GM18520 (cell line): ENCODE data around the gene TRAF3.
"Not testable (repeated sequence)": the region's sequence is repeated elsewhere in the genome, so short reads cannot be mapped to it uniquely, and the experiment has no call there.

Experiments
- ATAC-seq: cut with Tn5 transposase; IDR thresholded peaks from one replicate; pipeline ENCODE4 v1.9.1; 2021; ENCODE audit not compliant: unreplicated experiment

Gene TRAF3

DNA sequence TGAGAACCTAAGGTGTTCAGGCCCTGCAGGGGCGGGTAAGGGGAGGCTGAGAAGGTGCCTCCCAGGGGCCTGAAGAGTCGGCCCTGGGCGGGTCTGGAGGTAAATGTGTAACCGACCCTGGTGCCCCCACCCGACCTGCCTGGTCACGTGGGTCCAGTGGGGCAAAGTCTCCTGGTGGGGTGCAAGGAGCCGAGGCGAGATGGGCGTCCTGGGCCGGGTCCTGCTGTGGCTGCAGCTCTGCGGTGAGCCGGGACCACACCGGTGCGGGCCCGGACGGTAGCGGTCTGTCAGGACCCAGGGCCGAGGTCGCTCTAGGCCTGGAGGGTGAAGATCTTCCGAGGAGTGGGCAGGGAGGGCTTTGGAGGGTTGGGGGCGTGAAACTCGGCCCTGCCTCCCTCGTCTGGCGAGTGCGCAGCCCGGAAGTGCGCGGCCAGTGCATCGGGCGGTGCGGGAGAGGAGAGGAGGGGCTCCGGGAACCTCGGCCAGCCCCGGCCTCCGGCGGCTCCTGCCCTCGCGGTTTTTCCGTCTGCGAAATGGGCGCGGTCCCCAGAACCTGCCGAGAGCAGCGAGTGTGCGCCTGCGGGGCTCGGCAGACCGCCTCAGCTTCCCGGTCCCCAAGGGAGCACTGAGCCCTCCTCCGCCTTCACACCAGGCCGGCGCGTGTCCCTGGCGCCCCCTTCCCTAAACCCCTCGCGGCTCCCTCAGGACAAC, 145.4 kb downstream of the TRAF3 start, which contains the start of gene AMN:
TSS of gene AMN (plus strand) at position 174 of the 711 bp plus-strand sequence. CDS start at position 200, 26 bp downstream.
- no peak for ATAC-seq

DNA sequence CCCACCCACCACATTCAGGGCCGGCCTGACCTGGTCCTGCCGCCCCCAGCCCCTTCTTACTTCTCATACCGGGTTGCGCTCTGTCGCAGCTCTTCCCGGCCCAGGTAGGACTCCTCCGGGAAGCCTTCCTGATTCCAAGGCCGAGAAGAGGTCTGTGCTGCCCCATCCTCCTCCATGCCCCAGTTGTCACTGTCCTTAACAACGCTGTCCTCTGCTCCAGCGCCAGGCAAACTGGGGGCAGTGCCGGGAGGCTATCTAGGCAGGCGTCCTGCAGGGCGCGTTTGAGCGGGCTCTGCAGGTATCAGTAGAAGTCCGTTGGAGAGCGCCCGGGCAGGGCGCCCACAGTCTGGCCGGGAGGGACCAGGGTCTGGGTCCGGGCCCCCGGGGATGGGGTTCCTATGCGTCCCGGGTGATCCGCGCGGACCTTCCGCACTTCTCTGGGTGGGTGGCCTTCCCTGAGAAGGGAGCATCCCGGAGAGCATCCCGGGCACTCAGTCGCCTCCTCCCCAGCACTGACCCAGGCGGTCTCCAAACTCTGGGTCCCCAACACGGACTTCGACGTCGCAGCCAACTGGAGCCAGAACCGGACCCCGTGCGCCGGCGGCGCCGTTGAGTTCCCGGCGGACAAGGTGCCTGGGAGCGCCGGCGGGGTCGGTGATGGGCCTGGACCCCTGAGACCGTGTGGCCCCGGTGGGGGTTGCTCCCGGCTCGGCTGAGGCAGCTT, 146.1 kb downstream of the TRAF3 start:
- ATAC-seq, result no peak

DNA sequence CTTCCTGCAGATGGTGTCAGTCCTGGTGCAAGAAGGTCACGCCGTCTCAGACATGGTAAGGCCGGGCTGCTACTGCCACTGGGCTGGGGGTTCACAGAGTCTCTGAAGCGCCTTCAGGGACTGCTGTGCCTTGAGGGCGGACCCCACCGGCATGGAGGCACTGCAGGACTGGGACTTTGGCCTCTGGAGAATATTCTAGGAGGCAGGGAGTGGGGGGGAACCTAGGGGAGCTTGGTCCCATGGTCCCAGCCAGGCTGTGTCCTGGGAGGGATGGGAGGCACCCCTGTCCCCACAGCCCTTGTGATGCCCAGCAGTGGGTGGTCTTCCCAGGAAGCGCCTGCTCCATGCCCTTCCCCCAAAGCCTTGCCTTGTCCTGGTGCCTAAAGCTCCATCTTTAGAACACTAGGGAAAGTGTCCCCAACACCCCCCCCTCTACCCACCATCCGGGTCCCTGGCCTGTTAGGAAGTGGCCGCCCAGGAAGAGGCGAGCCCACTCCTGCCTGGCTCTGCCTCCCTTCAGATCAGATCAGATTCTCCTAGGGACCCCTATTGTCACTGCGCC, 146.8 kb downstream of the TRAF3 start:
- ATAC-seq, result no peak

DNA sequence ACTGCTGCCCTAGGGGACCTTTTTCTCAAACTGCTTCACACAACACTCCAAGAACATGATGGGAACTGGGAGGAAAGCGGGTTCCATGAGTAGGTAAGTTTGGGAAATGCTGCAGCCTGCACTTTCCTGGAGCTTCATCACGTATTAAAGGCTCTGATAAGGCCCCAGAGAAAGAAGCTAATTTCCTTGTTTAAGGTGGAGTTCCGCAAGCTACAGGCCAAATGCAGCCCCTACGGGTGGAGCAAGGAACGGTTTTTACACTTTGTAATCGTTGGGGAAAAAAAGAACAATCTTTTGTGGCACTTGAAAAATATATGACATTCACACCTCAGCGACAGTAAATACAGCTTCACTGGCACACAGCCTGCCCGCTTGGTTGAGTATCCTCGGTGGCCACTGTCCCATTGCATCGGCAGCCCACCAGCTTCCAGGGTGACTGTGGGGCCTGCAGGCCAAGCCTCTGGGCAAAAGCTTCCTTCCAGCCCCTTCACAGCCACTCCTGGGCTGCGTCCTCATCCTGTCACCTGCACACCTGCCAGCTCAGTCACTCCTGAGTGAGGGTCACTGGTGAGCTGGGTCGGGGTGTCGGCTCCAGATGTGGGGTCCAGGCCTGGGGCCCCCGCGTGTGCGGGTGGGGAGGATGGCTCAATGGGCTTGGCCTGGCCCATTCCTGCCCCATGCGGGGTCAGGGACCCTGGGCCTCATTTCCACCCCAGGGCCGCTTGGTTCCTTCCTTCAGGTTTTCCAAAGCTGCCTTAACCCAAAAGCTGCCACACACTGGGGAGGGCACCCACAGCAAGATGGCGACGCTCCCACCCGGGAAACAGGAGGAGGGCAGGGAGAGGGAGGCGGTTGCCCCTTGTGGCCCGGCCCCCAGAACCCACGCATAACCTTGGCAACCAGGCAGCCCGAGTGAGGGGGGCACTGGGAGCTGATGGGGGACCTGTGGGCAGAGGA, 147.7 kb downstream of the TRAF3 start:
- no peak for ATAC-seq

DNA sequence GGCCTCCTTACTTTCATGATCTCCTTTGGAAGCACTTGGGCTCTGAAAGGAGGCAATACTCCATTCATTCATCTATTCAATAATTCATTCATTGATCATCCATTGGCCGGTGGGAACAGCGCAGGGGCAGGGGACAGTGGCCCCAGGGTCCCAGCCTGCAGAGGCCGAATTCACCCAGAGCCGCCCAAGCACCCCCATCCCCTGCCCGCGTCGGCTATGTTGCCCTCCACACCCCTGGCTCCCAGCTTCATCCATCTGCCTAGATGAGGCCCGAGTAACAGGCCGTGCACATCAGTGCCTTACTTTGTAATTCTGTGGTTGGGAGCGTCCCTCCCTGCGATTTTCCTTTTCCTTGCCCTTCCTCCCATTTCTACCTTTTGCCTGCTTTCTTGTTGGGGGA, 148.4 kb downstream of the TRAF3 start:
- ATAC-seq, result no peak

DNA sequence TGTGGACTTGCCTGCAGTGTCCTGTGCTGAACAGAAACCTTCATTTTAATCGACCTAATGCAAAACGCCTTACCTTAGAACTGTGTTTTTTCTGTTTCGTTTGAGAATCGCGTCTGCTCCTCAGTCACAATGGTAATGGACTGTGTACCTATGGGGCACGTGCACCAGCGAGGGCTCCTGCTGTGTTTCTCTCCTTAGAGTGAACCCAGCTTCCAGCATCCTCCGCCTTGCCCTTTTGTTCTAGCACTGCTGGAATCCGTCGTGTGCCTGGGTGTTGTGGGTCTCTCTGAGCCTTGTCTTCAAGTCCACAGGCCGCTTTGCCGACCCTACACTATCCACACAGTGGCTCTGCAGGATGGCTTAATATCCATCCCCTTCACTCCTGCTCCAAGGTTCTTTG, 148.9 kb downstream of the TRAF3 start:
- no peak for ATAC-seq

DNA sequence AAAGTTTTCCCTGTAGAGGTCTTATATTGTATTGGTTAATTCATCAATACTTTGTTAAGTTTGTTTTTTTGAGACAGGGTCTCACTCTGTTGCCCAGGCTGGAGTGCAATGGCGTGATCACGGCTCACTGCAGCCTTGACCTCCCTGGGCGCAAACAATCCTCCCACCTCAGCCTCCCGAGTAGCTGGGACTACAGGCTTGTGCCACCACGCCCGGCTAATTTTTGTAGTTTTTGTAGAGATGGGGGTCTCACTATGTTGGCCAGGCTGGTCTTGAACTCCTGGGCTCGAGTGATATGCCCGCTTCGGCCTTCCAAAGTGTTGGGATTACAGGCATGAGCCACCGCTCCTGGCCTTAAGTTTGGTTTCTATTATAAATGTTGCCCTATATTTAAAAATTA, 149.6 kb downstream of the TRAF3 start:
- not testable (repeated sequence) for ATAC-seq

DNA sequence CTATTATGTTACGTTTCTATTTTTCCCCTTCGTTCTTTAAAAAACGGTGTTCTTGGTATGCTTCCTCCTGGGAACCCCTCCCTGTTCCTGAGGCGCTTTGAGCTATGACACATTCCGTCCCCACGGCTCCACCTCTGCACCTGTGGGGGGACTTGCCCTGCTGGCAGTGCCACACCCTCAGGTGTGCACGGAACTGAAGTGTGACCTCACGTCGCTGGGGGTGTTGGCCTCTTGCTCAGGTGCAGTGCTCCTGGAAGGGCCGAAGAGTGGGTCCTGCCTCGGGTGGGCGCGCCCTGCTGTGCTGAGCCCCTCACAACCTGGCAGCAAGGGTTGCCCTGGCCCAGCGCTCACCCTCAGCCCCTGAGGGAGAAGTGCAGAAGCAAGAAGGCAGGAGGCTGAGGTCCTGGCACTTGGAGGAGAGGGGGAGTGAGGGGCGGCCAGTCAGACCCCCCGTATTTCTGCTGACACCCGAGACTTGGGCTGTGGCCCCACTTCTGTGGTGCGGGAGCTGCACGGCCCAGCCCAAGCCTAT, 150.2 kb downstream of the TRAF3 start:
- ATAC-seq, result no peak

DNA sequence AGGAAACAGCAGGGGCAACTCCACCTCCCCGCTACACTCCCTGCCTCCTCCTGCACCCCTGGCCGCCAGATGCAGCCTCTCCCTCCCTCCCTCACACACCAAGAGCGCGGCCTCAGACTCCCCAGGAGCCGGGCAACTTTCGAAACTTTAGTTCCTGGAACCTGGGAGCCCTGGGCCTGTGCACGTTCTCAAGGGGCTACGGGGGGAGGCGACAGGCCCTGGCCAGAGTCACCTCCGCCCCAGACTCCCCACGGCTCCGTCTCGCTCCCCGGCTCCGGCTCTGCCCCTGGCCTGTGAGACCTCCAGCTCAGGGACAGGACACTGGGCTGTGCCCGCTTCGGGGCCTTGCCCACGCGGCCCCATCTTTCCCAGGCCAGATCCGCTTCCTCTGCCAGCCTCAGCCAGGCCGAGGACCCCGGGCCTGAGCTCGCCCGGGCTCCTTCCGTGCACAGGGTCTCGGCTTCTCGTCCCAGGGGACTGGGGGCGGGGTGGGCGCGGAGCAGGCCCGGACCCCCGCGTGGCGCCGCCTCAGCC, 150.7 kb downstream of the TRAF3 start:
- no peak for ATAC-seq

DNA sequence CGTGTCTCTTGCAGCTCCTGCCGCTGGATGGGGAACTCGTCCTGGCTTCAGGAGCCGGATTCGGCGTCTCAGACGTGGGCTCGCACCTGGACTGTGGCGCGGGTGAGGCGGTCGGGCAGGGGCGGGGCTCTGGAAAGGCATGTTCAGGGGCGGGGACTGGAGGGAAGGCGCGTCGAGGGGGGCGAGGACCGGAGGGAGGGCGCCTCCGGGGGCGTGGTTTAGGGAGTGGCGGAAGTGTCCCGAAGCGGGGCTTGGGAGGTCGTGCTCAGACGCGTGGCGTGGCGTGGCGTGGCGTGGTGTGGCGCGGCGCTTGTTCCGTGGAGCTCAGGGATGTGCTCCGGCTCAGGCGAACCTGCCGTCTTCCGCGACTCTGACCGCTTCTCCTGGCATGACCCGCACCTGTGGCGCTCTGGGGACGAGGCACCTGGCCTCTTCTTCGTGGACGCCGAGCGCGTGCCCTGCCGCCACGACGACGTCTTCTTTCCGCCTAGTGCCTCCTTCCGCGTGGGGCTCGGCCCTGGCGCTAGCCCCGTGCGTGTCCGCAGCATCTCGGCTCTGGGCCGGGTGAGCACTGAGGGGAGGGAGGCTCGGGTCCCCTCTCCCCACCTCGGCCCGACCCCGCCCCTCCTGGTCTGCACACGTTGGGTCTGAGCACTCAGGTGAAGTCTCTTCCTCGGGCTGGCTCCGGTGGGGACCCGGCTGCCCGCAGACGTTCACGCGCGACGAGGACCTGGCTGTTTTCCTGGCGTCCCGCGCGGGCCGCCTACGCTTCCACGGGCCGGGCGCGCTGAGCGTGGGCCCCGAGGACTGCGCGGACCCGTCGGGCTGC, 151.4 kb downstream of the TRAF3 start:
- ATAC-seq, result no peak

DNA sequence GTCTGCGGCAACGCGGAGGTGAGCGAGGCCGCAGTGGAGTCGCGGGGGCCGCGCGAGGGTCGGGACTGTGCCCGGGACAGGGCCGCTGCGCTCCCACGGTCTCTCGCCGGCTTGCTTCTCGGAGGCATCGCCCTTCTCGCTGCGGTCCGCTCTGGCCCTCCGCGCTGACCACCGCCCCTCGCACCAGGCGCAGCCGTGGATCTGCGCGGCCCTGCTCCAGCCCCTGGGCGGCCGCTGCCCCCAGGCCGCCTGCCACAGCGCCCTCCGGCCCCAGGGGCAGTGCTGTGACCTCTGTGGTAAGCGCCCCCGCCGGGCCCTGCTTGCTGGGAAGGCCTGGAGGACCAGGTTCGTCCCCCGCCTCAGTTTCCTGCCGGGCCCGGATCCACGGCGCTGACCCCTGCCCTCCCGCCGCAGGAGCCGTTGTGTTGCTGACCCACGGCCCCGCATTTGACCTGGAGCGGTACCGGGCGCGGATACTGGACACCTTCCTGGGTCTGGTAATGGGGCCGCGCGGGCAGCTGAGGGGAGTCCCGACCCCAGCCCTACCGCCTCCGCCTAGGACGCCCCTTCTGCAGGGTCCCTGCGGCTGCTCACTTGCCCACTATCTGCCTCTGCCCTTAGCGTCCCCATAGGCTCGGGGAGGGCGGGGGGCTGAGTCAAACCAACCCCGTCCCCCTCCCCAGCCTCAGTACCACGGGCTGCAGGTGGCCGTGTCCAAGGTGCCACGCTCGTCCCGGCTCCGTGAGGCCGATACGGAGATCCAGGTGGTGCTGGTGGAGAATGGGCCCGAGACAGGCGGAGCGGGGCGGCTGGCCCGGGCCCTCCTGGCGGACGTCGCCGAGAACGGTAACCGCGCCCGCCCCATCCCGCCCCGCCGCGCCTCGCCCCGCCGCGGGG, 152.2 kb downstream of the TRAF3 start:
- ATAC-seq, result no peak

DNA sequence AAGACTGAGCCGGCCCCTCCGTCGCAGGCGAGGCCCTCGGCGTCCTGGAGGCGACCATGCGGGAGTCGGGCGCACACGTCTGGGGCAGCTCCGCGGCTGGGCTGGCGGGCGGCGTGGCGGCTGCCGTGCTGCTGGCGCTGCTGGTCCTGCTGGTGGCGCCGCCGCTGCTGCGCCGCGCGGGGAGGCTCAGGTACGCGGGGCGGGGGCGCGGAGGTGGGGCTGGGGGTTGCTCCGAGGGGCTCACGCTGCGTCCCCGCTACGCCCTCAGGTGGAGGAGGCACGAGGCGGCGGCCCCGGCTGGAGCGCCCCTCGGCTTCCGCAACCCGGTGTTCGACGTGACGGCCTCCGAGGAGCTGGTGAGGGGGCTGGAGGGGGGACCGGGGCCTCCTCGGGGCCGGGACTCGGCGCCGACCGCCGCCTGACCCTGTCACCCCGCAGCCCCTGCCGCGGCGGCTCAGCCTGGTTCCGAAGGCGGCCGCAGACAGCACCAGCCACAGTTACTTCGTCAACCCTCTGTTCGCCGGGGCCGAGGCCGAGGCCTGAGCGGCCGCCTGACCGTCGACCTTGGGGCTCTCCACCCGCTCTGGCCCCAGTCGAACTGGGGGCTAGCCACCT, 153.0 kb downstream of the TRAF3 start:
- no peak for ATAC-seq

DNA sequence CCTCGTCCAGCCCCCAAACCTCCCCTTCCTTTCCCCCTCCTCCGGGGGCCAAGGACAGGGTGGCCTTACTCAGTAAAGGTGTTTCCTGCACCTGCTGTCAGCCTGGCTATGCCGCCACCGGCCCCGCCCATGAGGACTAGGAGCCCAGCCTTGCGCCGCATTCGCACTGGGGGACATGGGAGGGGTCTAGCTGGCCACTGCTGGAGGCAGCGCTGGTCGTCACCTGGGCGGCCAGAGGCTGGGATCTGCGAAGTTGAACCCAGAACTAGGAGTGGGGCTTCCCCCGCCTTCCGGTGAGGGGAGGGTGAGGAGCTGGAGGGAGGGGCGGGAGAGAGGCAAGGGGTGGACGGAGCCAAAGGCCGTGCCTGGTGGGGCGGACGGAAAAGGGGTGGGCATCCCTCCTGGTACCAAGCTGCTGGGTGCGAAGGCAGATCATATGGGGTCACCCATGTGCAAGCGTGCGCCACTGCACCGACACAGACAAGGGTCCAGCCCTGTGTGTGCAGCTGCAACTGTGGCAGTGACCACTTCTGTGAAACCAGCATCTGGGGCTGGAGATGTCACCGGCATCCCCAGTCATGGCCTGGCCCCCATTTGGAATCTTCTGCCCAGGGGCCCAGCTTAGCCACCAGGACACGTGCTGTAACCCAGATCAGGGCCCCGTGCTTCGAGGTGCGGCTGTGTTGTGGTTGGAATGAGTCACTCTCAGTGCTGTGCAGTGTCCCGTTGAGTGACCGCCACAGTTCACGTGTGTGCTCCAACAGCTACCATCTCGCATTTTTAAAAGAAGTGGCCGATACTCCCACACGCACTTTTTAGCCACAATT, 153.7 kb downstream of the TRAF3 start:
- no peak for ATAC-seq

DNA sequence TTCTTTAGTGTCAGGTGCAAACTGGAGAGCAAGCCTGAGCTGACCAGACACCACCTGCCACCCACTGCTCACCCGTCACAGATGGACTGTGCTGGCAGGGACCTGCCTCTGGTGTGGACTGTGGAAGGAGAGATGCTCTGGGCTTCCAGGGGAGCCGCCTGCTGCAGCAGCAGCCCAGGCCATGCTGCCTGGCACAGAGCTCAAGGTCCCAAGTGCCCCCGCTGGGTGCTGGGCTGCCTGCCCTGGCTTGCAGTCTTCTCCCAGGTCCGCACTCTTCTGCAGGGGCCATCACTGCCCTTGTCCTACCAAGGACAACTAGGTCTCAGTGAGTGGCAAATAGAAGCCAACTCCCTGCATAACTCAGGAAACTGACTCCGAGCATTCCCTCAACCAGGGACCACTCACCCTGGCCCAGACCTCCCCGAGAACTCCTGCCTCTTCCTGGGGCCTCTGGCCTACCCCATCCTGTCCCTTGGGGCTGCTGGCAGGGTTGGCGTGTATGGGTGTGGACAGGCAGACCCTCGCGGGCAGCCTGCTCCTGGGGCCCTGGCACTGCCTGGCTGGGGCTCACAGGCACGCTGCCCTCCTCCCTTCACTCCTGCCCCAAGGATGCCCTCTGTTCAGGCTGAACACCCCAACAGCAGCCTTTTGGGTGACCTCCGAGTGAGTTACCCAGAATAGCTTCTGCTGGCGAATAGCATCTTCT, 154.5 kb downstream of the TRAF3 start:
- no peak for ATAC-seq

DNA sequence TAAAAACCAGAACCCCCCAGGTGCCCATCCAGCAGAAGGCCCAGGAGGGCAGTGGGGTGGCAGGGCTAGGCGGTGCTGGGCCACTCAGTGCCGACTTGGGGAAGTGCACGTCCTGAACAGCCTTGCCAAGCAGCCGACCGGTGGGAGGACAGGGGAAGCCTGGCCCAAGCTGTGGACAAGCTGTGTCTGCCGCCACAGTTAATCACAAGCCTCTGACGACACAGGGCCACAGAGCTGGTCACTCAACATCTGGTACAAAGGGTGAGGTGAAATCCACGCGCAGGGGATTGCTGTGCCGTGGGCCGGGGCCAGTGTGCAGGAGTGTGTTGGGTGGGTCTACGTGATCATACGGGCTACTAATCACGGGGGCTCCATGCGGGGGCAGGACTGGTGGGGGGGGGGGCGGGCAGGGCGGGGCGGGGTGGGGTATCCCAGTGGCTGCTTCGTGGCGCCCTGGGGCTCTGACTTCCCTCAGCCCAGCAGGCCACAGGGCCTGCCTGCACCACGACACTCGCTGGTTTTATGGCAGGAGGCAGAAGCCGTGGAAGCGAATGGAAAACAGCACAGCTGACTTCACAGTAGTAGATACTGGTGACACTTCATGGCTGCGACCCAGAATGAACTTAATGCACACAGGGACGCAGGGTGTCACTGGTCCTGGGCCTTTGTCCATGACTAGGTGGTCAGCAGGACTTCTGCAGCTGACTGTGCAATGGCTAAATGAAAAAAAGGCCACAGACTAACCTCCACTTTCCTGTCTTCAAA, 155.4 kb downstream of the TRAF3 start:
- ATAC-seq, result no peak

DNA sequence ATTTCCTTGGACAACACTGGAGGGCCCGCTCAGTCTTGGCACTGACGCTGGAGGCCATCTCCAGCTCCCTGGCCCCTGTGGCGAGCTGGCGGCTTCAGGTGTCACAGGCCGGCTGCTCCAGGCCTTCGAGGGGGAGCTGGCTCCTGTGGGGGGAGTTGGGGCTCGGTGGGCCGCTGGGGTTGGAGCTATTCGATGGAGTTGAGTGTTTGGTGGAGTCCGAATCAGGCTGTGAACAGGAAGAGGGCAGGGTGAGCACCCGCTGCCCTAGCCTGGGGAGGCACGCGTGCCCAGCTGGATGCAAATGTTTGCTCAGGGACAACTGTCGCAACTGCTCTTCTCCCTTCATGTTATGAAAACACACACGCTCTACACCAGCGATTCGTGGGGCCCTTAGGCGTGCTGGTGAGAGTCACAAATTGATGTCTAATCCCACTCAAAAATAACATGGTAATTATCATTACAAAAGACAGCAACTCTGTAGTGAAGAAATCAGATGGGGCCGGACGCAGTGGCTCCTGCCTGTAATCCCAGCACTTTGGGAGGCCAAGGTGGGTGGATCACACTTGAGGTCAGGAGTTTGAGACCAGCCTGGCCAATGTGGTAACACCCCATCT, 156.5 kb downstream of the TRAF3 start:
- no peak for ATAC-seq
